Gastroesophageal sphincter (tissue), 3 donors: Measurements from ENCODE around the gene VWC2L.

Experiments
- CTCF ChIP-seq, 4 experiments: fragments of 200-600 bp in 2 of 4; fragments of 450-650 bp in 2 of 4; sonication (generic) in 1 of 4; IDR thresholded peaks; one replicate each; pipeline ENCODE4 v1.5.1; 2017 to 2019; ENCODE audit warnings: antibody characterized with exemption in 4 of 4, mild to moderate bottlenecking in 2 of 4, moderate library complexity in 2 of 4
- POLR2A ChIP-seq, 2 donors: fragments of 450-650 bp; IDR thresholded peaks; one replicate each; pipeline ENCODE4 v1.6.1; 2017; ENCODE audit warnings: antibody characterized with exemption in 2 of 2, mild to moderate bottlenecking in 2 of 2, moderate library complexity in 1 of 2
- POLR2AphosphoS5 ChIP-seq: sonication (generic); formaldehyde crosslinking; IDR thresholded peaks from one replicate; pipeline ENCODE4 v1.6.1; 2017; ENCODE audit warnings: antibody characterized with exemption

- TF ChIP-seq POLR2A (IDR thresholded peaks at IDR 0.05) (no peak), CTCF (IDR thresholded peaks at IDR 0.05) (no peak), POLR2AphosphoS5 (no peak)
Measured at GRCh38 chr2:214379227-214379626, 31.6 kb upstream of the VWC2L start.
